BLaER1 (cell line): ENCODE measurements around the gene TNFRSF19.
"Not testable (repeated sequence)": the region's sequence is repeated elsewhere in the genome, so short reads cannot be mapped to it uniquely, and the experiment has no call there.

Source experiments
- H3K27ac ChIP-seq: shearing (Covaris generic); formaldehyde crosslinking; 2 replicates; pipeline ENCODE4 v1.8.1; 2022
- H3K27me3 ChIP-seq: shearing (Covaris generic); formaldehyde crosslinking; 2 replicates; pipeline ENCODE4 v1.8.1; 2022
- H3K36me3 ChIP-seq: shearing (Covaris generic); formaldehyde crosslinking; 2 replicates; pipeline ENCODE4 v1.8.1; 2022
- H3K4me1 ChIP-seq: shearing (Covaris generic); formaldehyde crosslinking; 2 replicates; pipeline ENCODE4 v1.8.1; 2022
- H3K4me2 ChIP-seq: shearing (Covaris generic); formaldehyde crosslinking; 2 replicates; pipeline ENCODE4 v1.8.1; 2022
- H3K4me3 ChIP-seq: shearing (Covaris generic); formaldehyde crosslinking; 2 replicates; pipeline ENCODE4 v1.8.1; 2022
- H3K9ac ChIP-seq: shearing (Covaris generic); formaldehyde crosslinking; 2 replicates; pipeline ENCODE4 v1.8.1; 2022
- H3K9me3 ChIP-seq: shearing (Covaris generic); formaldehyde crosslinking; 2 replicates; pipeline ENCODE4 v1.8.1; 2022
- H4K20me1 ChIP-seq: shearing (Covaris generic); formaldehyde crosslinking; 2 replicates; pipeline ENCODE4 v1.8.1; 2022
- Cebpa-rat ChIP-seq: shearing (Covaris generic); IDR thresholded peaks from 2 replicates; pipeline ENCODE4 v1.8.1; 2022

TNFRSF19 gene

GRCh38 chr13:23579896-23580683 lies 9.9 kb downstream of the TNFRSF19 start:
- Histone ChIP-seq H3K27me3 (peaks cover 25% of the 10 kb centered on the region), H3K4me2 (peak overlapping the region; percentile 98), H3K9ac (peak overlapping the region; percentile 43; the same call in 1 of the 2 replicates), H3K27ac (no peak overlapping the region), H3K4me1 (peaks cover 13% of the 10 kb centered on the region; the same call in 1 of the 2 replicates), H4K20me1 (peaks cover 12% of the 10 kb centered on the region; the same call in 1 of the 2 replicates), H3K9me3 (no peaks in the 10 kb centered on the region), H3K36me3 (no peaks in the 10 kb centered on the region), H3K4me3 (peak overlapping the region; percentile 78)
- TF ChIP-seq Cebpa-rat: no peak

GRCh38 chr13:23580684-23581060 lies 10.5 kb downstream of the TNFRSF19 start:
- Histone ChIP-seq H3K4me2 (no peak overlapping the region), H3K4me3 (no peak overlapping the region)

GRCh38 chr13:23583491-23583890 lies 13.3 kb downstream of the TNFRSF19 start:
- peaks cover 12% of the 10 kb centered on the region; the same call in 1 of the 2 replicates for H4K20me1 ChIP-seq
- H3K4me1 ChIP-seq: peaks cover 10% of the 10 kb centered on the region; the same call in 1 of the 2 replicates
- H3K27me3 ChIP-seq: peaks cover 25% of the 10 kb centered on the region

More at GRCh38 chr13:23580684-23581060, 10.5 kb downstream of the TNFRSF19 start:
- Histone ChIP-seq H3K36me3 (no peaks in the 10 kb centered on the region), H3K4me1 (peaks cover 13% of the 10 kb centered on the region; the same call in 1 of the 2 replicates), H3K9ac (no peak overlapping the region), H3K27me3 (peaks cover 25% of the 10 kb centered on the region), H3K9me3 (no peaks in the 10 kb centered on the region), H3K27ac (no peak overlapping the region), H4K20me1 (peaks cover 12% of the 10 kb centered on the region; the same call in 1 of the 2 replicates)
- TF ChIP-seq Cebpa-rat: no peak

GRCh38 chr13:23584275-23584674 lies 14.1 kb downstream of the TNFRSF19 start:
- Histone ChIP-seq H4K20me1 (peaks cover 12% of the 10 kb centered on the region; the same call in 1 of the 2 replicates), H3K9ac (no peak overlapping the region), H3K27me3 (peaks cover 24% of the 10 kb centered on the region), H3K9me3 (no peaks in the 10 kb centered on the region), H3K36me3 (no peaks in the 10 kb centered on the region), H3K4me1 (peaks cover 8% of the 10 kb centered on the region; the same call in 1 of the 2 replicates), H3K4me3 (no peak overlapping the region), H3K27ac (no peak overlapping the region), H3K4me2 (no peak overlapping the region)
- no peak for TF ChIP-seq Cebpa-rat

More at GRCh38 chr13:23583491-23583890, 13.3 kb downstream of the TNFRSF19 start:
- Histone ChIP-seq H3K4me3 (no peak overlapping the region), H3K9ac (no peak overlapping the region), H3K4me2 (no peak overlapping the region), H3K36me3 (no peaks in the 10 kb centered on the region), H3K9me3 (no peaks in the 10 kb centered on the region), H3K27ac (no peak overlapping the region)
- TF ChIP-seq Cebpa-rat: no peak

- no peaks in the 10 kb centered on the region for H4K20me1 ChIP-seq
- H3K36me3 ChIP-seq: no peaks in the 10 kb centered on the region
- H3K4me3 ChIP-seq: no peak overlapping the region
- no peaks in the 10 kb centered on the region for H3K4me1 ChIP-seq
- H3K9me3 ChIP-seq: no peaks in the 10 kb centered on the region
- TF ChIP-seq Cebpa-rat: no peak
- H3K4me2 ChIP-seq: no peak overlapping the region
- no peak overlapping the region for H3K27ac ChIP-seq
- H3K27me3 ChIP-seq: peaks cover 4% of the 10 kb centered on the region; the same call in 1 of the 2 replicates
- no peak overlapping the region for H3K9ac ChIP-seq
These were observed 16.1 kb downstream of the TNFRSF19 start for GRCh38 chr13:23586336-23586735.

GRCh38 chr13:23588666-23589065 lies 18.5 kb downstream of the TNFRSF19 start:
- no peak for TF ChIP-seq Cebpa-rat
- Histone ChIP-seq H4K20me1 (no peaks in the 10 kb centered on the region), H3K4me1 (no peaks in the 10 kb centered on the region)

GRCh38 chr13:23592596-23592995 lies 22.4 kb downstream of the TNFRSF19 start:
- Histone ChIP-seq H3K36me3 (no peaks in the 10 kb centered on the region), H3K4me2 (no peak overlapping the region), H4K20me1 (no peaks in the 10 kb centered on the region)

More at GRCh38 chr13:23588666-23589065, 18.5 kb downstream of the TNFRSF19 start:
- no peaks in the 10 kb centered on the region for H3K27me3 ChIP-seq
- H3K36me3 ChIP-seq: no peaks in the 10 kb centered on the region
- H3K9me3 ChIP-seq: no peaks in the 10 kb centered on the region
- H3K9ac ChIP-seq: no peak overlapping the region
- H3K4me3 ChIP-seq: no peak overlapping the region
- H3K4me2 ChIP-seq: no peak overlapping the region
- H3K27ac ChIP-seq: no peak overlapping the region

GRCh38 chr13:23593148-23593547 lies 22.9 kb downstream of the TNFRSF19 start:
- no peak for TF ChIP-seq Cebpa-rat
- H3K4me2 ChIP-seq: no peak overlapping the region

More at GRCh38 chr13:23592596-23592995, 22.4 kb downstream of the TNFRSF19 start:
- Histone ChIP-seq H3K27ac (no peak overlapping the region), H3K27me3 (no peaks in the 10 kb centered on the region), H3K9me3 (peaks cover 6% of the 10 kb centered on the region; the same call in 1 of the 2 replicates), H3K4me3 (no peak overlapping the region), H3K9ac (no peak overlapping the region), H3K4me1 (no peaks in the 10 kb centered on the region)
- TF ChIP-seq Cebpa-rat: no peak

GRCh38 chr13:23594290-23594689 lies 24.1 kb downstream of the TNFRSF19 start:
- not testable (repeated sequence) for H3K4me1 ChIP-seq, H3K9ac ChIP-seq, H3K9me3 ChIP-seq, H3K36me3 ChIP-seq, H3K4me2 ChIP-seq, H4K20me1 ChIP-seq, H3K27me3 ChIP-seq, H3K4me3 ChIP-seq, H3K27ac ChIP-seq

More at GRCh38 chr13:23593148-23593547, 22.9 kb downstream of the TNFRSF19 start:
- Histone ChIP-seq H3K27ac (no peak overlapping the region), H3K9me3 (peaks cover 6% of the 10 kb centered on the region; the same call in 1 of the 2 replicates), H3K36me3 (no peaks in the 10 kb centered on the region), H3K9ac (no peak overlapping the region), H3K4me1 (no peaks in the 10 kb centered on the region), H3K27me3 (no peaks in the 10 kb centered on the region), H4K20me1 (no peaks in the 10 kb centered on the region), H3K4me3 (no peak overlapping the region)

- no peaks in the 10 kb centered on the region for H4K20me1 ChIP-seq
- H3K4me1 ChIP-seq: no peaks in the 10 kb centered on the region
- H3K9ac ChIP-seq: no peak overlapping the region
- TF ChIP-seq Cebpa-rat: no peak
- no peak overlapping the region for H3K27ac ChIP-seq
- no peak overlapping the region for H3K4me3 ChIP-seq
- H3K4me2 ChIP-seq: no peak overlapping the region
- H3K36me3 ChIP-seq: no peaks in the 10 kb centered on the region
- H3K27me3 ChIP-seq: no peaks in the 10 kb centered on the region
- peaks cover 6% of the 10 kb centered on the region; the same call in 1 of the 2 replicates for H3K9me3 ChIP-seq
These were observed 28.2 kb downstream of the TNFRSF19 start for GRCh38 chr13:23598369-23598768.
